ENCODE results near the gene ARFGAP2.

- TF ChIP-seq CTCF (IDR thresholded peaks at IDR 0.05) (peak in 1 of 3 donors; percentile 43), POLR2A (IDR thresholded peaks at IDR 0.05) (no peak)
Measured at GRCh38 chr11:47177229-47177845, 658 bp upstream of the ARFGAP2 start.
